HL-60/S4 treated with retinoic acid at 250 ng/mL for 4 days and 3 days (cell line): ENCODE measurements around the gene STK39.

Experiments used
- in situ Hi-C: fragments of 300-500 bp; cut with MboI; formaldehyde crosslinking; loops from 2 replicates; pipeline ENCODE4 v1.7.0; 2022; ENCODE audit warnings: low sequenced_read_pairs

STK39 gene

GRCh38 chr2:168185583-168186274 is 61.7 kb downstream of the STK39 start:
- in situ Hi-C loops = no loop called here

- in situ Hi-C loops = no loop called here
These were observed 62.5 kb downstream of the STK39 start for GRCh38 chr2:168184681-168185513.

GRCh38 chr2:168183308-168183997 is 63.9 kb downstream of the STK39 start:
- in situ Hi-C loops = no loop called here

- in situ Hi-C loops = no loop called here
These were observed 64.7 kb downstream of the STK39 start for GRCh38 chr2:168182550-168183249.

- in situ Hi-C loops = no loop called here
These were observed 65.6 kb downstream of the STK39 start for GRCh38 chr2:168181825-168182224.

- in situ Hi-C loops = no loop called here
These were observed 66.5 kb downstream of the STK39 start for GRCh38 chr2:168180914-168181313.

- in situ Hi-C loops = no loop called here
These were observed 66.9 kb downstream of the STK39 start for GRCh38 chr2:168180483-168180882.

- in situ Hi-C loops = no loop called here
These were observed 67.8 kb downstream of the STK39 start for GRCh38 chr2:168179592-168179991.

- in situ Hi-C loops = no loop called here
These were observed 68.7 kb downstream of the STK39 start for GRCh38 chr2:168178520-168179324.

GRCh38 chr2:168176402-168176801 is 71.0 kb downstream of the STK39 start:
- in situ Hi-C loops = no loop called here

- in situ Hi-C loops = no loop called here
These were observed 71.9 kb downstream of the STK39 start for GRCh38 chr2:168175469-168175868.

GRCh38 chr2:168174756-168175155 is 72.6 kb downstream of the STK39 start:
- in situ Hi-C loops = no loop called here

- in situ Hi-C loops = no loop called here
These were observed 75.3 kb downstream of the STK39 start for GRCh38 chr2:168172071-168172470.

GRCh38 chr2:168171059-168171762 is 76.2 kb downstream of the STK39 start:
- in situ Hi-C loops = no loop called here

- in situ Hi-C loops = no loop called here
These were observed 78.2 kb downstream of the STK39 start for GRCh38 chr2:168169097-168169745.

GRCh38 chr2:168167511-168168263 is 79.7 kb downstream of the STK39 start:
- in situ Hi-C loops = no loop called here

GRCh38 chr2:168166902-168167510 is 80.4 kb downstream of the STK39 start:
- in situ Hi-C loops = no loop called here
